SK-N-SH (cell line): ENCODE results near the gene SOAT2.

Experiments
- CTCF ChIP-seq: fragments of 200-600 bp; sonication (generic); IDR thresholded peaks from 2 replicates; pipeline ENCODE4 v1.6.1; 2017; ENCODE audit warnings: antibody characterized with exemption, mild to moderate bottlenecking, moderate library complexity
- EZH2phosphoT487 ChIP-seq: fragments of 200-600 bp; sonication (generic); IDR thresholded peaks from 2 replicates; pipeline ENCODE4 v1.6.1; 2017; ENCODE audit warnings: low read depth, mixed run types, mild to moderate bottlenecking, antibody characterized with exemption, moderate library complexity, borderline replicate concordance
- GATA2 ChIP-seq: sonication (generic); formaldehyde crosslinking; IDR thresholded peaks from 2 replicates; pipeline ENCODE4 v1.5.0; 2020; ENCODE audit warnings: mild to moderate bottlenecking, missing genetic modification reagents
- IRF3 ChIP-seq: fragments of 150-350 bp; IDR thresholded peaks from 2 replicates; pipeline ENCODE4 v1.6.1; 2016; ENCODE audit warnings: mild to moderate bottlenecking, low read depth, low read length
- PBX3 ChIP-seq: IDR thresholded peaks from 2 replicates; pipeline ENCODE4; 2012
- SMC3 ChIP-seq: IDR thresholded peaks from 2 replicates; pipeline ENCODE4 v1.6.1; 2012; ENCODE audit warnings: low read depth, low read length, improper control_type of control experiment
- ZBTB33 ChIP-seq: IDR thresholded peaks from 2 replicates; pipeline ENCODE4 v1.4.0; 2012; ENCODE audit warnings: low read depth, borderline replicate concordance

- TF ChIP-seq CTCF (peak; percentile 96), IRF3 (no peak), GATA2 (CRISPR knock-in tag) (no peak), ZBTB33 (no peak), PBX3 (no peak), SMC3 (peak; percentile 82), EZH2phosphoT487 (no peak)
Observed at GRCh38 chr12:53159195-53159839, 56.0 kb downstream of the SOAT2 start.
